ENCODE results near the gene ERVW-1. TPM values are rescaled to one million over a fixed set of nuclear protein-coding genes. Genes with fewer than 3 reads are reported as not detected.
A peak's percentile ranks its signal among the peaks of the same experiment; 100 is the strongest.
"Not testable (repeated sequence)": the region's sequence is repeated elsewhere in the genome, so short reads cannot be mapped to it uniquely, and the experiment has no call there.

Gene ERVW-1
- total RNA-seq, 6 donors from 2014 or later: 0.20 TPM; not detected in 5

- peaks cover 7 to 12% (median 10%) of the 10 kb centered on the region in 4 donors for H3K4me1 ChIP-seq
These were observed 30.2 kb downstream of the ERVW-1 start, which contains the start of gene GATAD1 for GRCh38 chr7:92447345-92448204. GATAD1 (plus strand) TSS chr7:92447482; CDS start chr7:92447730, 248 bp downstream.

GRCh38 chr7:92446869-92447344, 30.8 kb downstream of the ERVW-1 start:
- DNase-seq (no peak), ATAC-seq (ENCODE audit: low FRiP score in 2 of 2) (no peak)
- TF ChIP-seq CTCF (IDR thresholded peaks at IDR 0.05): no peak
- no peak for TF ChIP-seq POLR2A (IDR thresholded peaks at IDR 0.05)
- TF ChIP-seq POLR2AphosphoS5 (IDR thresholded peaks at IDR 0.05): no peak
- TF ChIP-seq EP300 (IDR thresholded peaks at IDR 0.05): no peak
- no peaks in the 10 kb centered on the region for H3K9me3 ChIP-seq
- 57 to 58% methylated on average over 21 of the region's 21 CpGs for WGBS, 2 donors
- peak overlapping the region; percentile 97 to 99 (median 98) for H3K27ac ChIP-seq
- H3K36me3 ChIP-seq: peaks cover 4 to 28% (median 9%) of the 10 kb centered on the region in 4 donors
- peaks cover 7 to 12% (median 10%) of the 10 kb centered on the region in 4 donors for H3K4me1 ChIP-seq
- no peaks in the 10 kb centered on the region for H3K27me3 ChIP-seq
- H3K4me3 ChIP-seq: peak overlapping the region in 3 of 4 donors; percentile 86 to 97 (median 91)

More at GRCh38 chr7:92447345-92448204, 30.2 kb downstream of the ERVW-1 start, which contains the start of gene GATAD1:
- Histone ChIP-seq H3K27ac (peak within 1 kb of the TSS; percentile 97 to 99 (median 98)), H3K9me3 (no peaks in the 10 kb centered on the region), H3K36me3 (peaks cover 4 to 35% (median 15%) of the 10 kb centered on the region in 4 donors), H3K27me3 (no peaks in the 10 kb centered on the region), H3K4me3 (peak within 1 kb of the TSS; percentile 86 to 97 (median 93))
- peak; percentile 98 to 99 for ATAC-seq (ENCODE audit: low FRiP score in 2 of 2)
- WGBS, 2 donors: 0 to 1% methylated on average over 9 to 48 of the region's 87 CpGs
- DNase-seq: peak; percentile 94 to 95
- TF ChIP-seq EP300 (IDR thresholded peaks at IDR 0.05) (peak in 1 of 4 donors; percentile 38), POLR2A (IDR thresholded peaks at IDR 0.05) (peak in 3 of 4 donors; percentile 68 to 85 (median 76)), CTCF (IDR thresholded peaks at IDR 0.05) (peak; percentile 92 to 98 (median 96)), POLR2AphosphoS5 (IDR thresholded peaks at IDR 0.05) (peak; percentile 82 to 85)

- not testable (repeated sequence) for H3K4me1 ChIP-seq; H3K9me3 ChIP-seq; H3K27ac ChIP-seq; H3K4me3 ChIP-seq; H3K27me3 ChIP-seq; H3K36me3 ChIP-seq; ATAC-seq (ENCODE audit: low FRiP score in 2 of 2); DNase-seq
- 78 to 85% methylated on average over 2 of the region's 2 CpGs for WGBS, 2 donors
These were observed 35.0 kb downstream of the ERVW-1 start for GRCh38 chr7:92442720-92443119.

- H3K9me3 ChIP-seq: no peaks in the 10 kb centered on the region
- WGBS, 2 donors: 74 to 80% methylated on average over 6 of the region's 6 CpGs
- no peak for ATAC-seq (ENCODE audit: low FRiP score in 2 of 2)
These were observed 39.7 kb downstream of the ERVW-1 start for GRCh38 chr7:92437956-92438491.

More at GRCh38 chr7:92437956-92438491, 39.7 kb downstream of the ERVW-1 start:
- H3K27ac ChIP-seq: no peak overlapping the region
- no peaks in the 10 kb centered on the region for H3K36me3 ChIP-seq
- H3K27me3 ChIP-seq: no peaks in the 10 kb centered on the region
- no peak for DNase-seq
- H3K4me3 ChIP-seq: no peak overlapping the region
- TF ChIP-seq CTCF (IDR thresholded peaks at IDR 0.05) (no peak), POLR2AphosphoS5 (IDR thresholded peaks at IDR 0.05) (no peak), POLR2A (IDR thresholded peaks at IDR 0.05) (no peak), EP300 (IDR thresholded peaks at IDR 0.05) (no peak)
- H3K4me1 ChIP-seq: no peaks in the 10 kb centered on the region

Measured in upper lobe of left lung (tissue), 6 donors.